A673 (cell line): ENCODE measurements around the gene ADCY4.

Experiments used
- CTCF ChIP-seq: fragments of 300-800, 200-600 bp; sonication (generic); conservative IDR thresholded peaks from 2 replicates; pipeline ENCODE4 v1.5.1; 2017; ENCODE audit warnings: low read depth, mild to moderate bottlenecking, antibody characterized with exemption, low read length, moderate library complexity, mixed read lengths
- EZH2 ChIP-seq: fragments of 200-600 bp; sonication (generic); IDR thresholded peaks from 2 replicates; pipeline ENCODE4 v1.6.1; 2017; ENCODE audit warnings: borderline replicate concordance, low read depth, mild to moderate bottlenecking, mixed read lengths, antibody characterized with exemption, low read length; ENCODE audit not compliant: poor library complexity, severe bottlenecking

GRCh38 chr14:24343795-24344660 lies 9.2 kb upstream of the ADCY4 start:
- TF ChIP-seq CTCF (no peak), EZH2 (no peak)
